OCI-LY7 (cell line): ENCODE measurements around the gene CLCA4. TPM values are rescaled to one million over a fixed set of nuclear protein-coding genes. Genes with fewer than 3 reads are reported as not detected.

Experiments
- BruUV-seq: library from RNA; stranded (reverse); fragments of 400-500 nt; replicated peaks from 2 replicates; lab custom pipeline; 2021; lab: Mats Ljungman, UMichigan
- CTCF ChIA-PET: fragments of 300-600 bp; sonication (Branson Sonifier 250); formaldehyde crosslinking; loops from one replicate; lab custom pipeline; 2022; ENCODE audit warnings: antibody characterized with exemption; ENCODE audit not compliant: unreplicated experiment; lab: Charles Lee
- POLR2A ChIA-PET: fragments of 300-600 bp; sonication (Branson Sonifier 250); formaldehyde crosslinking; loops from one replicate; lab custom pipeline; 2022; ENCODE audit warnings: antibody characterized with exemption; lab: Charles Lee
- DNase-seq: peaks from one replicate; pipeline ENCODE4 v3.0.0-alpha.2; 2015; ENCODE audit warnings: low spot score
- H2AFZ ChIP-seq: fragments of 200-600 bp; sonication (generic), shearing (Covaris generic); 2 replicates; pipeline ENCODE4 v1.6.1; 2014; ENCODE audit warnings: mild to moderate bottlenecking, antibody characterized with exemption, low read length, moderate library complexity
- H3K27ac ChIP-seq: fragments of 200-600 bp; sonication (generic); 2 replicates; pipeline ENCODE4 v1.5.1; 2014; ENCODE audit warnings: mixed run types, low read depth, mild to moderate bottlenecking, moderate library complexity, low read length, inconsistent platforms; ENCODE audit not compliant: poor library complexity, severe bottlenecking
- H3K36me3 ChIP-seq: fragments of 200-600 bp; sonication (generic); 2 replicates; pipeline ENCODE4 v1.6.1; 2014; ENCODE audit warnings: mild to moderate bottlenecking, antibody characterized with exemption, low read length, moderate library complexity, mixed read lengths; ENCODE audit not compliant: insufficient read depth
- H3K4me1 ChIP-seq: fragments of 200-600 bp; sonication (generic); 2 replicates; pipeline ENCODE4 v1.5.1; 2014; ENCODE audit warnings: mild to moderate bottlenecking, low read length; ENCODE audit not compliant: insufficient read depth, poor library complexity, severe bottlenecking
- H3K4me2 ChIP-seq: fragments of 200-600 bp; sonication (generic); 2 replicates; pipeline ENCODE4 v1.6.1; 2014; ENCODE audit warnings: mild to moderate bottlenecking, low read length
- H3K4me3 ChIP-seq: fragments of 200-600 bp; sonication (generic); 2 replicates; pipeline ENCODE4 v1.5.1; 2014; ENCODE audit warnings: mild to moderate bottlenecking, low read depth, low read length; ENCODE audit not compliant: poor library complexity, severe bottlenecking
- H3K79me2 ChIP-seq: fragments of 200-600 bp; sonication (generic); 2 replicates; pipeline ENCODE4 v1.6.1; 2016; ENCODE audit warnings: low read depth, mild to moderate bottlenecking, low read length, moderate library complexity, mixed read lengths; ENCODE audit not compliant: insufficient read depth
- H3K9me2 ChIP-seq: fragments of 200-600 bp; sonication (generic); 2 replicates; pipeline ENCODE4 v1.6.1; 2016; ENCODE audit warnings: mild to moderate bottlenecking, low read length, mixed read lengths; ENCODE audit not compliant: insufficient read depth
- H3K9me3 ChIP-seq: fragments of 200-600 bp; sonication (generic); 2 replicates; pipeline ENCODE4 v1.6.1; 2014; ENCODE audit warnings: mild to moderate bottlenecking, mixed run types, low read length, mixed read lengths
- H4K20me1 ChIP-seq: fragments of 200-600 bp; sonication (generic); 2 replicates; pipeline ENCODE4 v1.6.1; 2014; ENCODE audit warnings: mild to moderate bottlenecking, antibody characterized with exemption, low read length, moderate library complexity, mixed read lengths; ENCODE audit not compliant: insufficient read depth
- CTCF ChIP-seq: fragments of 200-600 bp; sonication (generic); conservative IDR thresholded peaks from 2 replicates; pipeline ENCODE4 v1.5.1; 2014; ENCODE audit warnings: mild to moderate bottlenecking, antibody characterized with exemption, low read length, moderate library complexity, mixed read lengths
- EZH2phosphoT487 ChIP-seq: fragments of 200-600 bp; sonication (generic); IDR thresholded peaks from 2 replicates; pipeline ENCODE4 v1.6.1; 2018; ENCODE audit warnings: low read depth, borderline replicate concordance, mild to moderate bottlenecking, mixed run types, antibody characterized with exemption, low read length, moderate library complexity, mixed read lengths
- intact Hi-C: fragments of 100-400 bp; cut with micrococcal nuclease; formaldehyde crosslinking; loops from one replicate; pipeline ENCODE4 v1.10.0; 2022; ENCODE audit not compliant: unreplicated experiment
- total RNA-seq, 2 experiments: library from RNA; depleted of rRNA in 1 of 2; stranded (reverse); fragments of >200 nt in 1 of 2; shearing (Covaris generic) in 1 of 2; gene quantifications; 2 replicates each; pipeline ENCODE4 v1.2.3, GENCODE V29; 2014 to 2022

Gene CLCA4
- total RNA-seq, 2 experiments from 2014 or later, result not detected

- TF ChIP-seq EZH2phosphoT487 (no peak), CTCF (no peak)
- Histone ChIP-seq H3K4me1 (no peaks in the 10 kb centered on the region), H3K9me3 (no peaks in the 10 kb centered on the region), H3K9me2 (no peaks in the 10 kb centered on the region), H3K36me3 (peaks cover 3% of the 10 kb centered on the region; the same call in 1 of the 2 replicates), H4K20me1 (no peaks in the 10 kb centered on the region; the same call in 1 of the 2 replicates), H3K4me3 (no peak overlapping the region), H2AFZ (no peak overlapping the region), H3K27ac (no peak overlapping the region), H3K79me2 (no peaks in the 10 kb centered on the region), H3K4me2 (no peak overlapping the region)
- BruUV-seq, result no TSS peak
- DNase-seq, result no peak
- POLR2A ChIA-PET, result interaction anchor here (0.6 kb wide), 2 partner anchors 224 to 1187 kb away, joined by 3 to 7 read pairs; no protein-coding TSS in a partner anchor
- intact Hi-C loops, result loop anchor here (5.0 kb wide), 2 partner anchors 183 to 238 kb away; no protein-coding TSS in a partner anchor
- CTCF ChIA-PET, result no interaction called here
Observed at GRCh38 chr1:86504137-86504479, 42.8 kb upstream of the CLCA4 start.

DNA sequence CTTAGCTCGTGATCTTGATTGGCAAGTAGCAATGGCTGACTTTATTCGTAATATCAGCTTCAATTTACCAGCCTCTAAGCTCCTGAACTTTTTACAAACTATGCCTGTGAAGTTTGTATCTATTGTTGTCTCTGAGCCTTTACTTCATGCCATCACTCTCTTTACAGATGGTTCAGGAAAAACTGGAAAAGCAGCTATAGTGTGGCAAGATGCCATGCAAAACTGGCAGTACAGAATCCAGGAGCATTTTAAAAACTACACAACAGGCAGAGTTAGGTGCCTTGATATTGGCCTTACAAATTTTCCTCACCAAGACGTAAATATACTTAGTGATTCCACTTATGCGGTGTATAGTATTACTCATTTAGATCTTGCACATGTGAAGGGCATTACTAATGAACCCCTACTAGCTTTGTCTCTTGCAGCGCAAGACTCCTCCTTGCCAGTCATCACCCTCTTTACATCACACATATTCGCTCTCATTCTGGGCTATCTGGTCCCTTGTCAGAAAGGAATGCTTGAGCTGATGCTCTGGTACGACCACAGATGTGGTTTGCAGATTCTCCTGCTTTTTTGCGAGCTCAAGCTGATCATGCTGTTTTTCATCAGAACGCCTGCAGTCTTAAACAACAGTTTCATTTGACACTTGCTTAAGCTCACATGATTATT is 41.8 kb upstream of the CLCA4 start:
- DNase-seq, result no peak
- ChIA-PET CTCF (no interaction called here), POLR2A (interaction anchor here (0.6 to 1.0 kb wide), 3 partner anchors 9 to 223 kb away, joined by 3 to 4 read pairs (median 3); no protein-coding TSS in a partner anchor)
- Histone ChIP-seq H3K4me1 (no peaks in the 10 kb centered on the region), H3K9me2 (no peaks in the 10 kb centered on the region), H4K20me1 (no peaks in the 10 kb centered on the region), H3K9me3 (no peaks in the 10 kb centered on the region), H2AFZ (no peak overlapping the region), H3K4me3 (no peak overlapping the region), H3K4me2 (no peak overlapping the region), H3K36me3 (peaks cover under 1% of the 10 kb centered on the region; the same call in 1 of the 2 replicates), H3K27ac (no peak overlapping the region), H3K79me2 (no peaks in the 10 kb centered on the region)
- intact Hi-C loops, result loop anchor here (5.0 kb wide), 2 partner anchors 182 to 237 kb away; no protein-coding TSS in a partner anchor
- TF ChIP-seq EZH2phosphoT487 (no peak), CTCF (no peak)
- BruUV-seq, result no TSS peak

GRCh38 chr1:86505564-86505902 is 41.3 kb upstream of the CLCA4 start:
- DNase-seq, result no peak
- no TSS peak for BruUV-seq
- H4K20me1 ChIP-seq, result no peaks in the 10 kb centered on the region
- no peaks in the 10 kb centered on the region for H3K9me3 ChIP-seq
- intact Hi-C loops, result no loop called here
- no peaks in the 10 kb centered on the region for H3K4me1 ChIP-seq
- H3K9me2 ChIP-seq, result no peaks in the 10 kb centered on the region
- H3K36me3 ChIP-seq, result no peaks in the 10 kb centered on the region
- ChIA-PET CTCF (no interaction called here), POLR2A (interaction anchor here (0.6 to 1.0 kb wide), 3 partner anchors 10 to 78 kb away, joined by 3 to 4 read pairs (median 4); no protein-coding TSS in a partner anchor)
- H3K4me3 ChIP-seq, result no peak overlapping the region
- H3K79me2 ChIP-seq, result no peaks in the 10 kb centered on the region
- H2AFZ ChIP-seq, result no peak overlapping the region
- H3K27ac ChIP-seq, result no peak overlapping the region
- TF ChIP-seq EZH2phosphoT487, result no peak
- no peak for TF ChIP-seq CTCF
- H3K4me2 ChIP-seq, result no peak overlapping the region
